D721Med (cell line): ENCODE results near the gene ANKRD23.

Source experiments
- DNase-seq: peaks from one replicate; pipeline ENCODE4 v3.0.0; 2011; ENCODE audit warnings: low spot score; ENCODE audit not compliant: insufficient read length
- FAIRE-seq: peaks from 2 replicates; lab custom pipeline; 2011; peaks lifted over from hg19 to GRCh38; lab: Jason Lieb, UNC
- TF ChIP-seq, protein P1 (sequence below): IDR thresholded peaks from 2 replicates; pipeline ENCODE4 v1.5.1; 2012; ENCODE audit warnings: mild to moderate bottlenecking, control low read depth; ENCODE audit not compliant: insufficient read depth; ENCODE audit errors: missing control alignments

ANKRD23 gene

DNA sequence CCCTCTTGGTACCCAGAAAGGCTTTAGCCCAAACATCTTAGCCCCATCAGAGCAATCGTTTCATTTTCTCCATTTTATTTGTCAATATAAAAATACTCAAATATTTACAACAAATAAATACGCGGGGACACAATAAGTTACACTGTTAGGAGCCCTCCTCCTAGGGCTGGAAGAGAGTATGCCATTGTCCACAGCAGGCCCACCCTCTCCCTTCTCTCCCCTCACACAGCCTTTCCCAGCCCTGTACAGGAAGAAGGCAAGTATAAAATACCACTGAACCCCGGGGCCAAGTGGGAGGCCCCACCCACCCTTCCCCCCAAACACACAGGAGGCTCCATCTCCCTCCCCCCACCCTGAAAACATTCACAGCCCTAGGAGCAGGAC is 15.9 kb upstream of the ANKRD23 start:
- TF ChIP-seq, protein P1, sequence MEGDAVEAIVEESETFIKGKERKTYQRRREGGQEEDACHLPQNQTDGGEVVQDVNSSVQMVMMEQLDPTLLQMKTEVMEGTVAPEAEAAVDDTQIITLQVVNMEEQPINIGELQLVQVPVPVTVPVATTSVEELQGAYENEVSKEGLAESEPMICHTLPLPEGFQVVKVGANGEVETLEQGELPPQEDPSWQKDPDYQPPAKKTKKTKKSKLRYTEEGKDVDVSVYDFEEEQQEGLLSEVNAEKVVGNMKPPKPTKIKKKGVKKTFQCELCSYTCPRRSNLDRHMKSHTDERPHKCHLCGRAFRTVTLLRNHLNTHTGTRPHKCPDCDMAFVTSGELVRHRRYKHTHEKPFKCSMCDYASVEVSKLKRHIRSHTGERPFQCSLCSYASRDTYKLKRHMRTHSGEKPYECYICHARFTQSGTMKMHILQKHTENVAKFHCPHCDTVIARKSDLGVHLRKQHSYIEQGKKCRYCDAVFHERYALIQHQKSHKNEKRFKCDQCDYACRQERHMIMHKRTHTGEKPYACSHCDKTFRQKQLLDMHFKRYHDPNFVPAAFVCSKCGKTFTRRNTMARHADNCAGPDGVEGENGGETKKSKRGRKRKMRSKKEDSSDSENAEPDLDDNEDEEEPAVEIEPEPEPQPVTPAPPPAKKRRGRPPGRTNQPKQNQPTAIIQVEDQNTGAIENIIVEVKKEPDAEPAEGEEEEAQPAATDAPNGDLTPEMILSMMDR, result no peak
- FAIRE-seq (no peak), DNase-seq (no peak)

DNA sequence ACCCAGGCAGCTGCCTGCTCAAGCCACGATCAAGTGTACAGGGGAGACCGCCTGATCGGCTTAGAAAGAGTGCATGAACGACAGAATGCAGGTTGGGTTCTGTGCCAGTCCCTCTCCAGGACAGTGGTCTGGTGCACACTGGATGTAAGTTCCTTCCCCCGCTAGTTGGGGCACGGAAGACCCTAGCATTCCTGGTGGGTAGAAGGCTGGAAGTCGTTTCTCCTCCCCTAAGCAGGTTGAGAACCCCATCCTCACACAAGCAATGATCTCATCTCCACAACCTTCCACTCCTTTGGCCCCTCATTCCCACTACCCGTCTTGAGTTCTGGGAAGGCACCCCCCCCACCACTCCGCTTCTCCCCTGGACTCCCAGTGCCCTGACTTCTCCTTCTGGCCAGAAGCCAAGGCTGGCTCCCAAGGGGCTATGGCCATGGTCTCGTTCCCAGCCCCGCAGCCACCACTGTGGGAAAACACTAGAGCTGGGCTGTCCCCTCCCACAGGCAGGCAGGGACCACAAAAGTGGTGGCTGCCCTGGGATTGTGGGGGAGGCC is 15.4 kb upstream of the ANKRD23 start:
- DNase-seq (no peak), FAIRE-seq (no peak)
- TF ChIP-seq, protein P1, result no peak

DNA sequence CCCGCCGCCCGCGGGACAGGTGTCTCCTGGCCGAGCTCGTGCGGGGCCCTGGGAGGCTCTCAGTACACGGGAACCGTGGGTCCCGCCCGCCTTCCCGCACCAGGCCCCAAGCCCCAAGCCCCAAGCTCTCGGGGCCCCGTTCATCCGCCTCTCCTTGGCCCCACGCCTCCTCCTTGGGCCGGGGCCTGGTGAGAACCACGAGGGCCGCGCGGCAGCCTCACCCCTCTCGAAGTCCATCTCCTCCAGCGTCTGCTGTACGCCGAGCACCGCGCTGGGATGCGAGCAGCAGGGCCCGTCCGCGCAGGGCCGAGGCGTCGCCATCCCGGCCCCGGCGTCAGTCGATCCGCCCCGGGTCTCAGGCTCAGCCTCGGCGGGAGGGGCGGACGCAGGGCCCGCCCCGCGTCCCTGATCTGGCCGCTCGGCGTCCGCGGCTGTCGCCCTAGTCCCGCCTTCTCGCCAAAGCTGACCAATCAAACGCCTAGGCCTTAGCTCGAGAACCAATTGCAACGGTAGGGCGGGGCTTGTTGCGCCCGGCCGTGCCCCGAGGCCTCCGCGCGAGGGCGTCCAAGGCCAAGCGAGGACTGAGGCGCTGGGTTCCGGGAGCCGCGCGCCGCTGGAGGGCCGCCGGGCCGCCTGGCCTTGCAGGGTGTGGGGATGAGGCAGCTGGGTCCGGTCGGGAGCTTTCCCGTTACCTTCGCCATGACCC is 14.0 kb upstream of the ANKRD23 start, which contains the start of gene ANKRD39:
ANKRD39 (minus strand) TSS at position 350 of the 706 bp plus-strand sequence; CDS start at position 321, 29 bp downstream.
- TF ChIP-seq, protein P1, result peak; percentile 80
- no peak for FAIRE-seq
- peak; percentile 97 for DNase-seq

DNA sequence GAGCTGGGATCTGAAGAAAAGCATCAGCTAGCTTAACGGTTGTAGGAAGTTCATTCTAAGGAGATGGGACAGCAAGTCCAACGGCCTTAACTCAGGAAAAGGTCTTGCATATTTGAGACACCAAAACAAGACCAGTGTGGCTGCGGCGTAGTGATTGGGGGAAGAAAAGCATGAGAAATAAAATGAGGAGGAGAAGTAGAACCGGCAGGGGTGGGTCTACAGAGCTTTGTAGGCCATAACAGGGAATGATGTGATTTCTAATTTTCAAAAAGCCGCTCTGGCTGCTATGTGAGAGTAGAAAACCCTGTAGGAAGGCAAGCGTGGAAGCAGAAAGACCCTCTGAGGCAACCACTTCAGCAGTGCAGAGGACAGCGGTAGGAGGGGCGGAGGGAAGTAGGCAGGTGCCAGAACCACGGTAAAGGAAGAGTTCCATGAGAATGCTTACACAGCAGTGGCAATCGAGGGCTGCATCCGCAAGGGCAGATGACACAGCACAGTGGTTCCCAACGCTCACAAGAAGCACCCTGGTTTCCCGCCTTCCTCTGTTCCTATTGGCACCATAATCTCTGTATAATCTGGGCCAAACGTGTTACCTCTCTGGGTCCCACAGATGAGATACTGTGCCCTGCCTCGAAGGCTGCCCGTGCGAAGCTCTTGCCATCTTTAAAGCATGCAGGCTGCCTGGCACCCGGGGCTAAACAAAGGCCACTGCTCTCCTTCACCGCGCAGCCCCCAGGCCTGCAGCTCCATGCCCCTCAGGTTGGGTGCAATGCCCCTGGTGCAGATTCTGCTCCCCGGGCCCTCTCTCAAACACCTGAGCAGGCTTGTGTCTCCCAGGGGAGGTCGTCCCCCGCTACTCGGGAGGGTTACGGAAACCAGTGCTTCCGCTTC is 13.2 kb upstream of the ANKRD23 start:
- DNase-seq (no peak), FAIRE-seq (no peak)
- TF ChIP-seq, protein P1, result no peak

DNA sequence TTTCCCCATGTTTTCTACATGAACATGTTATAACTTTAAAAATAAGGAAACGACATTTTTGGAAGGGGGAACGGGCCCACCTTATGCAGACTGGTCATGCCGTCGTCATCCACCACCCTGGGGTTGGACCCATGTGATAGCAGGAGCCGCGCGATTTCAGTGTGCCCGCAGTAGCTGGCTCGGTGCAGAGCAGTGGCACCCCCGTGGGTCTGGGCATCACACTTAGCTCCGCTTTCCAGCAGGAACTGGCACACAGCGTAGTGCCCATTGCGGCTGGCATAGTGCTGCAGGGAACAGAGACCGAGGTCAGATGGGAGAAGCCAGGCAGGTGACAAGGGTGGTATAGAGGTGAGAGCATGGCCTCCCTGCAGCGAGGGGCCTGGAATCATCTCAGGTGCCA is 9.5 kb upstream of the ANKRD23 start:
- TF ChIP-seq, protein P1, result no peak
- FAIRE-seq (no peak), DNase-seq (no peak)

DNA sequence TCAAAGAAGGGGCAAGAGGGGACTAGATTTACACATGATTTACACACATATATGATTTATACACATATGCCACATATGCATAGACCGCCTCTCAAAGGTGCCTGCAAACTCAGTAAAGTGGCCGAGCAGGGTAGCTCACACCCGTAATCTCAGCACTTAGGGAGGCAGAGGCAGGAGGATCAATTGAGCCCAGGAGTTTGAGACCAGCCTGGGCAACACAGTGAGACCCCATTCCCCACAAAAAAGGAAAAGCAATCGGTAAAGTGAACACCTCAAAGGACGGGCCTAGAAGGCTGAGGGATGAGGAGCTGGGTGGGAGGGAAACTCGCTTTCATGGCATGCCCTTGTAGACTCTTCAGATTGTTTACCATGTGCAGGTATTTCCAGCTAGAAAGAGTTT is 8.8 kb upstream of the ANKRD23 start:
- TF ChIP-seq, protein P1, result no peak
- DNase-seq (no peak), FAIRE-seq (no peak)
